HG02588 (cell line): Measurements from ENCODE around the gene UTF1.
"Not testable (repeated sequence)": the region's sequence is repeated elsewhere in the genome, so short reads cannot be mapped to it uniquely, and the experiment has no call there.

ENCODE experiments used
- ATAC-seq: cut with Tn5 transposase; IDR thresholded peaks from one replicate; pipeline ENCODE4 v1.9.1; 2021; ENCODE audit warnings: mild to moderate bottlenecking, moderate library complexity; ENCODE audit not compliant: unreplicated experiment

The UTF1 gene

DNA sequence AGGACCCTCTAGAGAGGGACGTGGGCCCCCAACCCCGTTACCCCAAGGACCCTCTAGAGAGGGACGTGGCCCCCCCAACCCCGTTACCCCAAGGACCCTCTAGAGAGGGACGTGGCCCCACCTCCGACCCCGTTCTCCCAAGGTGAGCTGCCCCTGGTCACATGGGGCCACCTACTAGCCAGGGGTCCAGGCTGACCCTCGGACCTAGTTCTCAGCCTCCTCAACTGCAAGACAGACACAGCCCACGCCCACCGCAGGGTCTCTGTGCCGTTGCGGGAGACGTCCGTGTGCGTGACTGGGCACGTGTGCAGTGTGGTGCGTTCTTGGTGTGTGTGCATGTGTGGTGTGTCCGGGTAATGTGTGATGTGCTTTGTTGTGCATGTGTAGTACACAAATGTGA lies 21.6 kb upstream of the UTF1 start:
- no peak for ATAC-seq

DNA sequence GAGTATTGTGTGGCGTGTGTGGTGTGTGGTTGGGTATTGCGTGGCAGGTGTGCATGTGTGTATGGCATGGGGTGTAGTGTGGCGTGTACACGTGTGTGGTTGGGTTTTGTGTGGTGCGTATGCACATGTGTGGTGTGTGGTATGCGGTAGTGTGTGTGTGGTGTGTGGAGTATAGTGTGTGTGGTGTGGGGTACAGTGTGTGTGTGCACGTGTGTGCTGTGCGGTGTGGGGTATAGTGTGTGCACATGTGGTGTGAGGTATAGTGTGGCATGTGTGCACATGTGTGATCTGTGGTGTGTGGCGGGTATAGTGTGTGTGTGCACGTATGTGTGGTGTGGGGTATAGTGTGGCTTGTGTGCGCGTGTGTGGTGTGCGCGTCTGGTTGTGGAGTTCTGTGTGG lies 20.9 kb upstream of the UTF1 start:
- ATAC-seq: no peak

DNA sequence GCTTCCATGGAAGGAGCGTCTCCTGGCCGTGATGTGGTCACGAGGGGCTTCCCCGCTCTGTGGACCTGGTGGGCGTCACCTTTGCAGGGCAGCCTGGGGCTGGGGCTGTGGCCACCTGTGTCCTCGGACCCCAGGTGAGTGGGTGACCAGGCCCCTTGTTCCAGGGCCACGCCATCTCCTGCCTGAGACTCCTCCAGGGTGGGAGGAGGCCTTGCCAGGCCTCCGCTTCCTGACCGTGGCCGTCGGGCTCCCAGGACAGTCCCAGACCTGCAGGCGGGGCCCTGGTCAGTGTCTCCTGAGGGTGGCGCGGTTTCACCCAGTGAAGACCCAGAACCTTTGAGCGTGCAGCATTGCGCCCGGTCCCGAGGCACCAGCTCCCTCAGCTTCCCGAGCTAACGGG lies 20.4 kb upstream of the UTF1 start:
- ATAC-seq: no peak

DNA sequence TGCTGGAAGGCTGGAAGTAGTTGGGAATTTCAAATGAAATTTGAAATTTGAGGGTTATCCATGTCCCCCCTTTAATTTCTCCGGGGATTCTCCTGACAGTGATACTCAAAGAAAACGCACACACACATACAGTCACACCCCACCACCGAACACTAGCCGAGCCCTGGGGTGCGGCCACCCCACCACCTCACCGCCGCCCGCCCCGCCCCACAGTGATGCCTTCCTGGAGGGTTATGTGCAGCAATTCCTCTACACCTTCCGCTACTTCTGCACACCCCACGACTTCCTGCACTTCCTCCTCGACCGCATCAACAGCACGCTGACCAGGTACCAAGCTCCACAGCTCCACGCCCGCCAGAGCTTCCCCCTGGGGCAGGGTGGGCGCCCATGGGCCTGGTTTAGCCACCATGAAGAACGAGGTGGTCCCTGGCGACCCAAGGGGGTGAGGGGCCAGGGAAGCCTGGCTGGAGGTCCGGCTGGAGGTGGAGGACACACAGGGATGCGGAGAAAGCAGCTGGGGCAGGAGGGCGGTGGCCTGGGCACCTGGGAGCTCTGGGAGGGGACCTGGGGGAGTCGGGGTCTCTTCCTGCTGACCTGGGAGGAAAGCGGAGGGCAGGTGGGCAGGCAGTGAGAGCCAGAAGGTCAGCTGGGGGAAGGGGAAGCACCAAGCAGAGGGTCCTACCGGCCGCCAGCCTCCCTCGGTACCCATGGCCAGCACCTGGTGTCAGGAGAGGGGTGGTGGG lies 19.4 kb upstream of the UTF1 start:
- no peak for ATAC-seq

DNA sequence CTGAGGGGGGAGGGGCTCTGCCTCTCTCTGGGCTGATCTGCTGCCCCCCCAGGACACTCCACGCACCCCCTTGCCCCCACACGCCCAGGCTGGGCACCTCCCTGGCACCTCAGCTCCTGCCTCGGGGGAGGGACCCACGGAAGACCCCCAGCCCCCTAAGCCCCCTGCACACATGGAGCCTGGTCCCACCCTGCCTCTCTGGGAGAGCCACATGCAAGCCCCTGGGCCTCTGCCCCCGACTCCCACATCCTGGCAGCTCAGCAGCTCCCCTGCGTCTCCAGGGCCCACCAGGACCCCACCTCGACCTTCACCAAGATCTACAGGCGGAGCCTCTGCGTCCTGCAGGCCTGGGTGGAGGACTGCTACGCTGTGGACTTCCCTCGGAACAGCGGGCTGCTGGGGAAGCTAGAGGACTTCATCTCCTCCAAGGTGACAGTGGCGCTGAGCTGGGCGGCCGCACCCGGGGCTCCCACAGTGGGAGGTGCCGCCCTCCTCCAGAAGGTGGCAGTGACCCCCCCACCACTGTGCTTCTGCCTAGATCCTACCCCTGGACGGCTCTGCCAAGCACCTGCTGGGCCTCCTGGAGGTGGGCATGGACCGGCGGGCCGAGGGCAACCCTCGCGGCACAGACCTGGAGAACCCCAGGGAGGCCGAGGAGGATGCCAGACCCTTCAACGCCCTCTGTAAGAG lies 18.7 kb upstream of the UTF1 start:
- ATAC-seq: no peak

DNA sequence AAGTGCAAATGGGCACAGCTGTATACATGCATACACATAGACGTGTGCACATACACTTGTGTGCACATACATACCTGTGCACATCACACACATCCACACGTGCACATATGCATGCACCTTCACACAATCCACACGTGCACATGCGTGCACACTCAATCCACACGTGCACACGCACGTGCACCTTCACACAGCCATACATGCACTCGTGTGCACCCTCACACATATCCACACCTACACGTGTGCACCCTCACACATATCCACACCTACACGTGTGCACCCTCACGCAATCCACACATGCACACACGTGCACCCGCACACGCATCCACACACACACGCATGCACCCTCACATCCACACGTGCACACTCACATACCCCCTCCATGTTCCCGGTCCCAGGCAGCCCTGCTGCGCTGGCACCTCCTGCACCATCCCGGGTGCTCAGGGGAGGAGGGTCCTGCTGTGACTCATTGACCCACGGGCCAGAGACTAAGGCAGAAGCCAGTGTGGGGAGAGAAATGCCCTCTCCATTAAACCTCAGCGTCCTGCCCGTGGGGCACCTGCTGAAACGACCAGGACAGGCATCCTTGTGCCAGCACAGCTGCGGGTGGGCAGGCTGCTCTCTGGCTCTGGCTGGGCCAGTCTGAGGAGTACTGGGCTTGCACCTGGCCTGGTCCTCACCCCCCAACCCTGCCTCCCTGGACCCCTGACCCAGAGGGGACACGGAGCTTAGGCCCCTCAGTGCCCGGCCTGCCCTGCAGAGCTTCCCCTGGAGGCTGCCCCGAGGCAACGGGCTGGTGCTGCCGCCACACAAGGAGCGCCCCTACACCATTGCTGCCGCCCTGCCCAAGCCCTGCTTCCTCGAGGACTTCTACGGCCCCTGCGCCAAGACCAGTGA lies 17.8 kb upstream of the UTF1 start:
- ATAC-seq: no peak

DNA sequence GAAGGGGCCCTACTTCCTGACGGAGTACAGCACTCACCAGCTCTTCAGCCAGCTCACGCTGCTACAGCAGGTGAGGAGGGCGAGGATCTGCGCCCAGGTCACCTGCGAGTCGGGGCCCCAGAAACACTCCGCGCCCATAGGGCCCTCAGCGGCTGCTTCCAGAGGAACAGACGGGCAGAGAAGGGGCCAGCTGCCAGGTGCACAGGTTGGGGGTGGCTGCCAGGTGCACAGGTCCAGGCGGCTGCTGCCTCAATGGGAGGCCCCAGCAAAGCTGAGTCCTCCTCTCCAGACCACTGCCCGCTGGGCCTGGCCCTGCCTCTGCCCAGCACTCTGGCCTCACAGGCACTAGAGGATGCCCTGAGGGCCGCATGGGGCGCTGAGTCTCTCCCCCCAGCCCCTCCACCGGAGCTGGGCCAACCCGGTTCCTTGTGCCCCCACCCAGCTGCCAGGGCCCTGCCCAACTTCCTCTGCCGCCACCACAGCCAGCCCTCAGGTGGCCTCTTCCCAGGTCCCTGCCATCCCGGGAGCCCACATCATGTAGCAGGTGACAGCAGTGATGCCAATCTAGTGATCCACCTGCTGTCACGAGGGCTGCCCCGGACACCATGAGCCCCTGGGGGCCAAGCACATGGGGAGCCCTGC lies 17.0 kb upstream of the UTF1 start:
- ATAC-seq: no peak

DNA sequence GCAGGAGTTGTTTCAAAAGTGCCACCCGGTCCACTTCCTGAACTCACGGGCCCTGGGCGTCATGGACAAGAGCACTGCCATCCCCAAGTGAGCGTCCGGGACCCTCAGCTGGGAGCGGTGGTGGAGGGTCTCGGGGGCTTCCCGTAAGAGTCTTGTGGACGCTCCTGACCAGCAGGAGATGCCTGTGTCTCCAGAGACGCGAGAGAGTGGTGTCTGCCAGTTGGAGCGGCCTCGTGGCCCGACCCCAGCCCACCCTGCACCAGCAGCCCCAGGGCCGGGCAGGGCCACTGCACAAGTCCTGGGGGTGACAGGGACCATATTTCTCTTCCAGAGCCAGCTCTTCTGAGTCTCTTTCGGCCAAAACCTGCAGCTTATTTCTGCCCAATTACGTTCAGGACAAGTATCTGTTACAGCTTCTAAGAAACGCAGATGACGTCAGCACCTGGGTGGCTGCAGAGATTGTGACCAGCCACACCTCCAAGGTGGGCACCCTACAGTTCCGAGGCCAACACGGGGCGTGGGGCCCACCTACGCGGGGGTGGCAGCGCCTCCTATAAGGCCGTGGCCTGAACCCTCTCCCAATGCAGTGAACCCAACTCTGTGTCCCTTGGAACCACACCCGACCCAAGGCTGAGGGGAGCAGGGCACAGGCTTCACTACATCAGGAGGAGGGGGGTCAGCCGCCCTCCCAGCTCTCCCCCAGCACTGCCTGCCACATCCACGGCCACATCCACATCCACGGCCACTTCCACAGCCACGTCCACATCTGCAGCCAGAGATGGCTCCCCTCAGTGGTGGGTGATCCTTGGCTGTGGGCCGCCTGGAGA lies 16.2 kb upstream of the UTF1 start:
- ATAC-seq: no peak

DNA sequence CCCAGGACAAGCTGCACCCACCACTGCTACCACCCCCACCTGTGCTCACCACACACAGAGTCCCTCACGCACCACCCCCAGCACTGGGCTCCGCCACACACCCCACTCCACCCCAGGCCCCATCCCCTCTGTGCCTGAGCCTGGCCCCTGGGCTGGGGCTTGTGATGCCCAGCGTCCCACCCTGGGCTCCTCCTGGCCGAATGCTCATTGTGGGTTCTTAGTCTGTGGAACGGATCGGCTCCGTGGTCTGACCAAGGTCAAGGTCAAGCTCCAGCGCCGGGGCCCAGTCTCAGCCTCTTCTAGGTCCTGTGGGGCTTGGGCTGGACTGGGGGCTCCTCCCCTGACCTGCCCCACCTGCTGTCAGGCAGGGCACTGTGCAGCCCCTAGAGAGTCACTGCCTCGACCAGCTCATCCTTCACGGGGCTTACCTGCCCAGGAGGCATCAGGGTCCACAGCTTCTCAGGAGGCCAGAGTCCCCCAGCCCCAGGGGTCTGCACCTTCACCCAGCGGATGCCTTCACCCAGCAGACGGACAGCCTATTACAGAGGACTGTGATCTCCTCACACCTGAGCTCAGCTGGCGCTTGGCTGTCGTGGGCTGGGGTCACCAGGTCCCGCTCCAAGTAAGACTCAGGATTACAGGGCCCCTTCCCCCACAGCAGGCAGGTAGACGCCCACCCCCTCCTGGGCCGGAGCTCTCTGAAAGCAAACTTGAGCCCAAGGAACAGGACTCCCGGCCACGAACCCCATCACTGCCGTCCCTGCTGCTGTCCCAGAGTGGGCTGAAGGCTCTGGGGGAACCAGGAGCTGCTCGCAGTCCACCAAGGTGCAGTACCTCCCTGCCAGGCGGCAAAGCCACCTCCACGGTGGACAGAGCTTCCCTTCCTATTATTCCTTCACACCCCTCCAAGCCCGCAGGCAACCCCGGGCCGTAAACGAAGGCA lies 15.3 kb upstream of the UTF1 start:
- ATAC-seq: no peak

DNA sequence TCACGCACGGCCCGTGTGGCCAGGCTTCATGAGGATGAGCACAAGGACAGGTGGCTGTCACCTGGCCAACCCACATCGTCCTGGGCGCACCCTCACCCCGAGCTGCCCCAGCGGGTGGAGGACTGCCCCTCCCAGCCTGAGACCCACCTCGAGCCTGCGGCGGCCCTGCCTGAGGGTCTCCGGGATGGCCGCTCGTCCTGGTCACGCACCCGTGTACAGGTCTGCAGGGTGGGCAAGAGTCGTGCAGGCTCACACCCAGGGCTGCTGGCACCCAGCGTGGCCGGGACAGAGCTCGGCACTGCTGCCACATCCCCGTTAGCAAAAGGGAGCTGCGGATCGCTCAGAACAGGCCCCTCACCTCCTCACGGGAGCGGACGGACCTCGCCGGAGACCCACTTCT lies 14.4 kb upstream of the UTF1 start:
- no peak for ATAC-seq

DNA sequence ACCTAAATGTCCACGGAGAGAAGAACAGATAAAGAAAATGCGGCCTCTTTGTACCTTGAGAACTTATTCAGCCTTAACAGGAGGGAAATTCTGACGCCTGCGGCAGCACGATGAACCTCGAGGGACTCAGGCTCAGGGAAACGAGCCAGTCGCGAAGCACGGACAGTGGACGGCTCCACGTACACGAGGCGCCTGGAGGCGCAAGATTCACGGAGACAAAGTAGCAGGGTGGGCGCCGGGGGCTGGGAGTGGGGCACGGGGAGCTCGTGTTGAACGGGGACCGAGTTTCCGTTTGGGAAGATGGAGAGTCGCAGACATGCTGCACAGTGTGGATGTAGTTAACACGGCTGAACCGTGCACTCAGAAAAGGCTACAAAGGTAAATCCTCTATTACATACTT lies 13.2 kb upstream of the UTF1 start:
- ATAC-seq: no peak

DNA sequence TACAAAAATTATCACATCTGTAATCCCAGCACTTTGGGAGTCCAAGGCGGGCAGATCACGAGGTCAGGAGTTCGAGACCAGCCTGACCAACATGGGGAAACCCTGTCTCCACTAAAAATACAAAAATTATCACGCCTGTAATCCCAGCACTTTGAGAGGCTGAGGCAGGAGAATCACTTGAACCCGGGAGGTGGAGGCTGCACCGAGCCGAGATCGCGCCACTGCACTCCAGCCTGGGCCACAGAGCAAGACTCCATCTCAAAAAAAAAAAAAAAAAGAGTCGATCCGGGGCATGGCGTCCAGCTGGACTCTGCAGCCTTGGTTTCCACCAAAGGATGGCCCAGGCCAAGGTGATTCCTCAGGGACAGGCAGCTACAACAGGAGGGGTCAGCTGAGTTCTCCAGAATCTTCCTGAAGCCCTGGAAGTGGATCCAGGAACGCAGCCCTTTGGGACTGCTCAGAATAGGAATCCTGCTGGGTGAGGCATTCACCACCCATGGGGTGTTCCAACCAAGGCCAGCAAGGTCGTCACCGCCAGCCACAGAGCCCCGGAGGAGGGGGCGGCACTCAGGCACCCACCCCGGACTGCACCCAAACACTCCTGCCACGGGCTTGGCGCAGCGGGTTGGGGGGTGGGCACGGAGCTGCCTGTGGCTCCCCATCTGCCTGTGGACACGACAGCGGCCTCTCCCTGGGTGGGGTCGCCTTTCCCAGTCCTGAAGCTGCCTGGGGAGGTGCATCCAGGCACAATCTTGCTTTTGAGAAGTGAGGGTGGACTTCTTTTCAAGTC lies 12.0 kb upstream of the UTF1 start:
- no peak for ATAC-seq

DNA sequence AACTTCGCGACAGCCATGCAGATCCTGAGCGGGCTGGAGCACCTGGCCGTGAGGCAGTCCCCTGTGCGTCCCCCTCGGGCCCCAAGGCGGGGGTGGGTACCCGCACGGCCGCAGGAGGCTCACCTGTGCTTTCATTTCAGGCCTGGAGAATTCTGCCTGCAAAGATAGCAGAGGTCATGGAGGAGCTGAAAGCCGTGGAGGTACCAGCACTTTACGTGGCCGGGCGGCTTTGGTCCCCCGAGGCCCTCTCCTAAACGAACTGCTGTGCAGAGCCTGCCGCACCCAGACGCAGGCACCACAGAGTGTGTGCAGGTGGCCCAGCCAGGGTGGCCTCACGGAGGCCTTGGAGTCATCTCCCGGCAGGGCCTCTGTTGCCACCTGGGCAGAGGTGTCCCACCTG lies 11.1 kb upstream of the UTF1 start:
- no peak for ATAC-seq

DNA sequence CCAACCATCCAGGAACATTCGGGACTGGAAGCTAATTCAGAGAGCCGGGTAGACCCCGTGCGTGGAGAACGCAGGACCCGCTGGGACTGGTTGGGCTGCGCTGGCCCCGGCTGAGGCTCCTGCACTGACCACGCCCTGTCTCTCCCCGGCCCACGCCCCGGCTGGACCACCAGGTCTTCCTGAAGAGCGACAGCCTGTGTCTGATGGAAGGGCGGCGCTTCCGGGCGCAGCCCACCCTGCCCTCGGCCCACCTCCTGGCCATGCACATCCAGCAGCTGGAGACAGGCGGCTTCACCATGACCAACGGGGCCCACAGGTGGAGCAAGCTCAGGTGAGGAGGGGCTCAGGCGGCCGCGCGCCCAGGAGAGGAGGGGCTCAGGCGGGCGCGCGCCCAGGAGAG lies 10.2 kb upstream of the UTF1 start:
- no peak for ATAC-seq

DNA sequence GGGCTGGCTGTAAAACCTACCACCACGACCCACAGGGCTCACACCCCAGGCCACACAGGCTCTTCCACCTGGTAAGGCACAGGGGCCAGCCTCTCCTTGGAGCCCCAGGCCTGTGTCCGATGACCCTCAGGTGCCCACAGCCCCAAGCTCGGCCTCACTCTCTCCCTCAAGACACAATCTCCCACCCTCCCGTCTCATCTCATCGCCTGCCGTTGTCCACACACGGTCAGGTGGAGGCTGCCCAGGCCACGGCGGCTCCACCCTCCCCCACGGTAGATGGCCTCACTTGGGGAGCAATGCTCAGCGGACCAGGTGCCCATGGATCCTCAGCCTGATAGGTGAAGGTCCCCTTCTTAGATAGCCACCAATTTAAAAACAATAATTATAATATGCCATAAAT lies 8.7 kb upstream of the UTF1 start:
- ATAC-seq: no peak

DNA sequence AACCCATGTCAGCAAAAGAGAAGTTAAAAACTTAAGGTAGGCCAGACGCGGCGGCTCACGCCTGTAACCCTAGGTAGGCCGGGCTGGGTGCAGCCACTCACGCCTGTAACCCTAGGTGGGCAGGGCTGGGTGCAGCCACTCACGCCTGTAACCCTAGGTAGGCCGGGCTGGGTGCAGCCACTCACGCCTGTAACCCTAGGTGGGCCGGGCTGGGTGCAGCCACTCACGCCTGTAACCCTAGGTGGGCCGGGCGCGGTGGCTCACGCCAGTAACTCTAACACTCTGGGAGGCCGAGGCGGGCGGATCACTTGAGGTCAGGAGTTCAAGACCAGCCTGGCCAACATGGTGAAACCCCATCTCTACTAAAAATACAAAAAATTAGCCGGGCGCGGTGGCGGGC lies 8.3 kb upstream of the UTF1 start:
- not testable (repeated sequence) for ATAC-seq

DNA sequence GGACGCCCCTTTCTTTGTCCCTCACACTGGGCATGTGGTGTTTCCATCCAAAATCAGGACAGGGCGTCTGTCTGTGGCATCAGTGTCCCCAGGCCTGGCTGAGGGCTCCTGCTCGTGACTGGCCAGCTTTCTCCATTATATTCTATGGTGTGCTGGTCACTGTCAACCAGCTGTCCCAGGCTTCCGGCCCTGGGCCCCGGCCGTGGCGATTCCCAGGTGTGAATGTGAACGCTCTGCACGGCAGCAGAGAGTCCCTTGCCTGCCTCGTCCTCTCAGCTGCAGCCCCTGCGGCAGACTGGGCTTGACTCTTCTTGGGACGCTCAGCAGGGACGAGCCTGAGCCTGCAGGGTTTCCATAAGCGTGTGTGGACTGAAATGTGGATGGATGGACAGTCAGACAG lies 5.9 kb upstream of the UTF1 start:
- no peak for ATAC-seq

DNA sequence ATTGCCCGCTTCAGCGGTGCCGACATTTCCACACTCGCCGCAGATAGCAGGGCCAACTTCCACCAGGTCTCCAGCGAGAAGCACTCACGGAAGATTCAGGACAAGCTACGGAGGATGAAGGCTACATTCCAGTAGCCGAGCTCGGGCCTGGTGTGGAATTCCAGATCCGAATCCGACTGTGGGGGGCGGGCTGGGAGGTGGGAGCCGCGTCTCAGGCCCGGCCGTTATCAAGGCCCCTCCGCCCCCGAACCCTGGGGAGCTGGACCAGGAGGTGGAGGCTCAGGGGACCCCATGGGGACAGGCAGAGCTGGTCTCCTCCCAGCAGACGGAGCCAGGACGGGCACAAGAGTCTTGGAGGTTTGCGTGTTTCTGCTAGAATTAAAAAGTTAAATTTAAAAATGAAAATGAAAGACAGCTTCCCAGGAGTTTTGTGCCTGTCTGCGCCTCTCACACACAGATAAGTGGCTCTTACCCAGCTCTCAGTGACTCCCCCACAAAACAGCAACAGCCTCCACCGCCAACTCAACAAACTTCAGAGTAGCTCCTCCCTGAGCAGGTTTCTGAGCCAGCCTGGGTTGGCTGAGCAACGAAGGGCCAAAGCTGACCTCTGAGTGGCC lies 5.2 kb upstream of the UTF1 start:
- ATAC-seq: no peak
